Activated CD8-positive, alpha-beta memory T cell treated with anti-CD3 and anti-CD28 coated beads for 1 hour (primary cell): Measurements from ENCODE around the gene COA5.
"Not testable (repeated sequence)": the region's sequence is repeated elsewhere in the genome, so short reads cannot be mapped to it uniquely, and the experiment has no call there.

Experiments used
- DNase-seq, 2 donors: peaks; one replicate each; pipeline ENCODE4 v3.0.0-alpha.2; 2020; ENCODE audit warnings: low read depth in 1 of 2; ENCODE audit errors: extremely low read depth in 1 of 2

Gene COA5

DNA sequence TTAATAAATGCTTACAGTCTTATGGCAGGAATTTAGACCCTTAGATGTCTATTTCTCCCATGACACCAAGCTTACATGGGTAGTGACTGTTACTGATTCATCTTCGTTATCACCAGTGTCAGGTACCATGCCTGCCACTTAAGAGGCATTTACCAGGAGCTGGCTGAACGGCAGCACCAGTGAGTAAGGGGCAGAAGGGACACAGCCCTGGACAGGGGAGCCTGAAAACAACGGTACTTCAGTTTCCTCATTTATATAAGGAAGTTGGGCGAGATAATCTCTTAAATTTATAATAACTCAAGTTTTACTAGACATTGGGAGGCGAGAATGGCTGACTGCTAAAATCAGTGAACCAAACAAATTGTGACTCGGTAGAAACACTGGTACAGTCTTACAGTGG is 1.2 kb downstream of the COA5 start:
- no peak for DNase-seq

GRCh38 chr2:98606431-98606830 is 1.9 kb downstream of the COA5 start:
- no peak for DNase-seq

DNA sequence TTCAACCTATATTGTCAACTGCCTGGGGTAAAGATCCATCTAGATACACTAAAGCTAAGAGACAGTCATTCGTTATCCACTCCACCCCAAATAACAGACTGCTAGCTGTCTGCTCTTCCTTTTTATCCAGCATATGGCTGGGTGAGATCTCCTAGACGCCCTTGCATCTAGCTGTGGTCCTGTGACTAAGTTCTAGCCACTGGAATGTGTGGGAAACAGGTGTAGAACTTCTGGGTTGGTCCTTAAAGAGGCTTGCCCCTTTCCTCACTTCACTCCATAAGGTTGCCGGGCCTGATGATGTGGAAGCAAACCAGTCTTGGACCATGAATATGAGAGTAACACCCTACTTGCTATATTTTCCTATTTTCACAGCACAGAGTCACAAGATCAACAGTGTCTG is 3.2 kb downstream of the COA5 start:
- DNase-seq, result no peak

GRCh38 chr2:98604547-98604946 is 3.8 kb downstream of the COA5 start:
- no peak for DNase-seq

DNA sequence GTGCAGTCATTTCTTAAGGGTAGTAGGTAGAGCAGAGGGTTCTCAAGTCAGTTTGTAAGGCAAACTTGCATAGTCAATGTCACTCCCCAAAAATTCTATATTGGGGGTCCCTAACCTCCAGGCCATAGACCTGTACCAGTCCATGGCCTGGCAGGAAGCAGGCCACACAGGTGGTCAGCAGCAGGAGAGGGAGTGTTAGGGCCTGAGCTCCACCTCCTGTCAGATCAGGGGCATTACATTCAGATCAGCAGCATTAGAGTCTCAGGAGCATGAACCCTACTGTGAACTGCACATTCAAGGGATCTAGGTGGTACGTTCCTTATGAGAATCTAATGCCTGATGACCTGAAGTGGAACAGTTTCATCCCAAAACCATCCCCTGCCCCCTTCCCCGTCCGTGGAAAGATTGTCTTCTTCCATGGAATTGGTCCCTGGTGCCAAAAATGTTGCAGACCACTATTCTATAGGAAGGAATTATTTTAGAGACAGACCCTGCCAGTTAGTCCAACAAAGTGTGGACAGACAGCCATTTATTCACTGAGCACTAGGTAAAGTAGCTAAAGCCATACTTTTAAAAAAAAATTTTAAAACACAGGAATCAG is 6.7 kb downstream of the COA5 start:
- no peak for DNase-seq

DNA sequence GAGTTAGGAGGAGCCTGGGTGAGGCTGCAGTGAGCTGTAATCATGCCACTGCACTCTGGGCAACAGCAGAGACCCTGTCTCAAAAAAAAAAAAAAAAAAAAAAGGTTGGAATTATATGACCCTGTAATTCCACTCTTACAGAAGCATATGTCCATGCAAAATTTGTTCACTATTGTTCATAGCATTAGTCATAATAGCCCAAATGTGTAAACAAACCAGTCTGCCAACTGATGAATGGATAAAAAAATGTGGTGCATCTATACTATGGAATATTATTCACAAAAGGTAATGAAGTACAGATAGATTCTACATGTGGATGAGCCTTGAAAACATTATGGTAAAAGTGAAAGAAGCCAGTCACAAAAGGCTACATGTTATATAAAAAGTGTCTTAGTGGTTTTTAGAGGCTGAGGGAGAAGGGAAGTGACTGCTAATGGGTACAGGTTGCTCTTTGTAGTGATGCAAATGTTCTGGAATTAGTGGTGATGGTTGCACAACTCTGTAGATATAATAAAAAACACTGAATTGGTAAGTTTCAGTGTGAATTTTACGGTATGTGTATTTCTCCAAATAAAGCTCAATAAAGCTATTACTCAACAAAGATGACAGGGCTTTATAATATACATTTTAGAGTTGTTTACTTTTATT is 9.4 kb downstream of the COA5 start:
- DNase-seq, result no peak

GRCh38 chr2:98594665-98595064 is 13.6 kb downstream of the COA5 start:
- not testable (repeated sequence) for DNase-seq

DNA sequence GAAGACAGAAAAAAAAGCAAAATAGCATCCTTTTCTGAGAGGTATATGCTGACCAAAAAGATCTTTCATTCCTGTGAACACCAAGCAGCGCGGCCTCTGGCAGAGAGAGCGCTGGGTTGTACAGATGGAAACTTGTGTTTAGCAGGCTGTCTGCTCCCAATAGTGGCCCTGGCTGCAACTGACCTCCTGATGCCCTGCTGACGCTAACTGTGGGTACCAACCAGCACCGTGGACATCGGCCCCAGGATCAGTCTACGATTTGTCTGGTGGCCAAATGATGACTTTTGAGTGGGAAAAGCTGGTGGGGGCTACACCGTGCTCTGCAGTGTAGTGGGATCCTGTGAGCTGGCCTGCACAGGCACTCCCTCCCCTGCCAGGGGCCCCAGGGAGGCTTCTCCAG is 15.7 kb downstream of the COA5 start:
- DNase-seq, result no peak

DNA sequence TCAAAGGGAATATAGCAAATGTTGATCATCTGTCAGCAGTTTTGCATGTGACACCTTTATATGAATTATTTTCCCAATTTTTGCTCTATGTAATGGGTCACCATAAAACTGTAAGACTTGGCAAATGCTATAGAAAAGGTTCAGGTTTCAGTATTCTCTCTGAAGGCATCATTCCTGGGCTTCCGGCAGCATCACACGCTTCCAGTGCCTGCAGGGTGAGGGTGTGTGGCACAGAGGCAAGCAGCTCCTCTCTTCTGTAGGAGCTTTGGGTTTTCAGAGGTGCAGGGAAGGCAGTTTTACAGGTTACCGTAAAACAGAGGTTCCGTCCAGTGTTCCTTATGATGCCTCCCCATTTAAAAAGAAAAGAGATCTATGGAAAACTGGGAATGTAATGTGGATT is 18.8 kb downstream of the COA5 start:
- DNase-seq, result no peak

DNA sequence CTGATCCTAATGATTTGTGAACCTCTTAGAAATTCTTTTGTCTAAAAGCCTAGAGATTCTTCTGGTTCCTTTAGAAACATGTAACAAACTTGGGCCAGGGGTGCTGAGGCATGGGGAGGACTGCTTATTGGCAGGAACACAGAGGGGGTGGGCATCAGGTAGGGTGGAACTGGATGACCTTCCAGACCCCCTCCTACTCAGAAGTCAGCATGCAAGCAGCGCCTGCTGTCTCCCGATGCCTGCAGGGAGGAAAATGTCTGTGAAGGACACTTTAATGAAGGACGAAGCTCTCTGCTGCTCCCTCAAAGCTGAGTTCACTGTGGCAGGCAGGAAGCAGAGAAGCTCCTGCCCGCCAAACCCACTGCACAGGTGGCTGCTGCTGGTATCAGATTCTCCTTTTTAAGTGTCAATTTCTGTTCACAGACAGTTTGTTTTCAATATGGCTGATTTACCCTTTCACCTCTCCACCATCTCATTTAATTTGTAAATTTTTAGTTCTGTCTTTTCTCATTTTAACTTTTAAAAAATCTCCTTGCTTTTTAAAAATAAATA is 19.4 kb downstream of the COA5 start:
- DNase-seq, result no peak

DNA sequence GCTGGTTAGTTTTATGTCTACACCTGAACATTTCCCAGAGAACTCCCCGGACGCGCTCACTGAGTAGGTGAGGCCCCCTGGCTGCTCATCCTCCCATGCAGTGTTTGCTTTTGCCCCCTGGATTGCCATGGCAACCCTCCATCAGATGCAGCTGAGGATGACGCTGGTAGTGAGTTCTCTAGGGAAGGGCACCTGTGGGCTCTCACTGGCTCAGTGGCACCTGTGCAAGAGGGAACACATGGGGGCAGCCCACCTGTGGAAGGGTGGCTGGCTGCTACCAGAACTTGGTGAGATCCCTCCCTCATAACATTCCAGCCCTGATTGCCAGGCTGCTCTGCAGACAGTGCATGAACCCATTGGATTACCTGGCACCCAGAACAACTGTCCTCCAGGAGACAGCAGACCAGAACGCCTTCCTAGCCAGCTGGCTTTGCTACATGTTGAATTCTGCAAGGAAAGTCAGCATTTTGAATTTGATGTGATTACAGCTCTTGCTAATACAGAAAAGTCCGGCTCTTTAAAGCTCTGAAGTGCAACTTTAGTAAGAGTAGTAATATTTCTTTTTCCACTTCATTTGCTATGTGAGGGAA is 21.7 kb downstream of the COA5 start:
- DNase-seq, result no peak

- no peak for DNase-seq
These were observed 22.9 kb downstream of the COA5 start for GRCh38 chr2:98585386-98585785.

GRCh38 chr2:98583816-98584618 is 24.3 kb downstream of the COA5 start:
- DNase-seq, result no peak

- no peak for DNase-seq
These were observed 25.0 kb downstream of the COA5 start for GRCh38 chr2:98583276-98583675.

GRCh38 chr2:98582523-98582922 is 25.8 kb downstream of the COA5 start:
- DNase-seq, result no peak

GRCh38 chr2:98580656-98581284 is 27.5 kb downstream of the COA5 start:
- no peak for DNase-seq

DNA sequence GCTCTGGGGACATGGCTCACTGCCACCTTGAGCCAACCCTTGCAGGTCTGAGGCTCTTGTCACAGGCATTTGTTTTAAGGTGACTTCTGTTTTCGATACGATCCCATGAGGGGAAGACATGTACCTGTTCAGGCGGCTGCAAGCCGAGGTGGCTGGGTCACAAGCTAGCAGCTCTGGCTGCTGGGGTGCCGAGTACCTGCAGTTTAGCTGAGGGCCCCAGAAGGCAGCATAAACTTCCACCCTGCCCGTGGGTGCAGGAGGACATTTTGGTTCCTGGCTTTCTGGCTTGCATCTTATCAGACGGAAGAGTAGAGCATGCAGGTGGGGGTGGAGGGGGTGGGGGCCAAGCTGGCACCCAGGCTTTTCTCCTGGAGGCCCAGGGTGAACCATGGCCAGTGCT is 28.4 kb downstream of the COA5 start:
- no peak for DNase-seq

DNA sequence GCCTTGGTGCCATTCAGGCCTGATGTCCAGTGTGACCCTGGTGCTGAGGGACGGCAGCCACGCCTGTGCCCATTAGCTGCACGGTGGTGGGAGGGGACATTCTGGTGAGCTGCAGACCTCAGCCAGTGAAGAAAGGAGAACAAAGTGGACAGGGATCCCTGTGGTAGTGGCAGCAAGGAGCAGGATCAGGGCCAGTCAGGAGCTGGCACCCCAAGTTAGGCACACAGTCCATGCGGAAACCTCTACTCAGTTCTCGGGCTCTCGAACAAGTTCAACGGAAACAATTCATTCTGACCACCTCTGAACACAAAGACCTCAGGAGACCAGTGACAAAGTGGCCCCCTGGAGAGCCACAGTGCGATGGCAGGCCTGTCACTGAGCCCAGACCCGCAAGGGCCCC is 30.1 kb downstream of the COA5 start:
- DNase-seq, result no peak

- DNase-seq, result no peak
These were observed 31.0 kb downstream of the COA5 start for GRCh38 chr2:98577313-98577712.

- DNase-seq, result no peak
These were observed 31.5 kb downstream of the COA5 start for GRCh38 chr2:98576666-98577312.

- no peak for DNase-seq
These were observed 34.9 kb downstream of the COA5 start for GRCh38 chr2:98573426-98573825.
